ENCODE measurements around the gene TICRR. TPM values are rescaled to one million over a fixed set of nuclear protein-coding genes. Genes with fewer than 3 reads are reported as not detected.

The TICRR gene
- total RNA-seq, 2 donors from 2014 or later: 21.9 to 27.2 TPM

DNA sequence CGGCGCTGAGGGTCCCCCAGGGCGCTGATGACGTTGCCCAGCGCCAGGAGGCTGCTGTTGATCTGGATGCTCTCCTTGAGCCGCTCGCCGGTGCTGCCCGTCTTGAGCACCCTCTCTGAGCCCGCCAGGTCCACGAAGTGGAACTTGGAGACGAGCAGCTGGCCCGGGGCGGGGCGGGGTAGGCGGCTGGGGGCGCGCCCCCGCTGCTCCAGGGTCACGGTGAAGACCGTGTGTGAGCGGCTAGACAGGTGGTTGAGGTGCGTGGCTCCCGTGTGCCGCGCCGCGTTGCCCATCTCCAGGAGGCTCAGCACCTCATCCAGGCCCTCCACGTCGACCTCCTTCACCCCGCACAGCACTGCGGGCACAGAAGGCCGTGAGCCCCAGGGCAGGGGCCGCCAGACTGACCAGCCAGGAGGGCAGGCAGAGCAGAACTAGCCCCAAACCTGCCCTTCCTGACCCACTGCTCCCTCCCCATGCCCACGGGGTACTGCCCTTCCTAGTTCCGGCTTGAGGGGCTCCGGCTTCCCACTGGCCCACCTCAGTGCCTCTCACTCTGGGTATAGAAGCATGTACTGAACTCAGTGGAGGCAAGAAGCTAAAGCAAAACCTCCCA lies 73.8 kb downstream of the TICRR start:
- peaks cover 51% of the 10 kb centered on the region for H3K36me3 Mint-ChIP-seq (ENCODE audit: low read depth)
- Histone ChIP-seq H3K27me3 (ENCODE audit: control insufficient read depth, insufficient read depth, low read length, poor library complexity, severe bottlenecking) (no peaks in the 10 kb centered on the region), H3K9ac (ENCODE audit: extremely low read depth, low read length, poor library complexity, severe bottlenecking) (no peak overlapping the region), H3K4me1 (ENCODE audit: control insufficient read depth, insufficient read depth, low read length) (no peaks in the 10 kb centered on the region), H3K9me3 (ENCODE audit: control insufficient read depth, low read length) (no peaks in the 10 kb centered on the region), H3K4me3 (ENCODE audit: low read length) (no peak overlapping the region), H3K36me3 (ENCODE audit: control insufficient read depth, insufficient read depth, low read length) (peaks cover 25% of the 10 kb centered on the region), H3K27ac (ENCODE audit: low read depth, low read length) (no peak overlapping the region)
- whole genome bisulfite sequencing, 2 experiments (ENCODE audit: insufficient coverage in 1 of 2, insufficient read length in 1 of 2): 93 to 97% methylated on average over 22 to 37 of the region's 37 CpGs
- H3K9me3 Mint-ChIP-seq: no peaks in the 10 kb centered on the region
- peaks cover 1% of the 10 kb centered on the region for H3K27me3 Mint-ChIP-seq (ENCODE audit: insufficient read depth)
- DNase-seq: no peak
- no peak overlapping the region for H3K4me3 Mint-ChIP-seq
- H3K27ac Mint-ChIP-seq: no peak overlapping the region
- no peaks in the 10 kb centered on the region for H3K4me1 Mint-ChIP-seq
- no peak for TF ChIP-seq CTCF (conservative IDR thresholded peaks at IDR 0.05)

DNA sequence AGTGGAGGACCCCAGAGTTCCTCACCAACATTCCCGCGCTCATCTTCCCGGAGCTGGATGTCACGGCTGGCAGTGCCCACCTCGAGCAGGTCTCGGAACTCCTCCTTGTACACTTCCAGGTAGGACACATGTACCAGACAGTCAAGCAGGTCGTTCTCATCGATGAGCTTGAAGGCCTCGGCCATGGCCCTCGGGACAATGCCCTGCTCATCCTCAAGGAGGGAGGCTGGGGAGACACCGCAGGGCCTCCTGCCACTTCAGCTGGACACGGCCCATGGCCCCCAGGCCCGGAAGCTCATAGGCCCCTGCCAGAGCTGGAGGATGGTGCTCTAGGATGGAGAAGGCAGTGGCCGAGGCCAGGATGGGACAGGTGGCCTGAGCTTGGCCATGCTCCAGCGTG lies 74.4 kb downstream of the TICRR start:
- TF ChIP-seq CTCF (conservative IDR thresholded peaks at IDR 0.05): no peak
- no peak overlapping the region for H3K4me3 ChIP-seq (ENCODE audit: low read length)
- H3K36me3 ChIP-seq (ENCODE audit: control insufficient read depth, insufficient read depth, low read length): peaks cover 22% of the 10 kb centered on the region
- no peaks in the 10 kb centered on the region for H3K27me3 ChIP-seq (ENCODE audit: control insufficient read depth, insufficient read depth, low read length, poor library complexity, severe bottlenecking)
- Mint-ChIP-seq H3K27me3 (ENCODE audit: insufficient read depth) (peaks cover 5% of the 10 kb centered on the region), H3K27ac (no peak overlapping the region), H3K4me1 (peaks cover 5% of the 10 kb centered on the region), H3K9me3 (no peaks in the 10 kb centered on the region), H3K4me3 (no peak overlapping the region), H3K36me3 (ENCODE audit: low read depth) (peaks cover 51% of the 10 kb centered on the region)
- no peaks in the 10 kb centered on the region for H3K9me3 ChIP-seq (ENCODE audit: control insufficient read depth, low read length)
- H3K27ac ChIP-seq (ENCODE audit: low read depth, low read length): no peak overlapping the region
- no peaks in the 10 kb centered on the region for H3K4me1 ChIP-seq (ENCODE audit: control insufficient read depth, insufficient read depth, low read length)
- WGBS, 2 experiments (ENCODE audit: insufficient coverage in 1 of 2, insufficient read length in 1 of 2): 95 to 97% methylated on average over 13 to 15 of the region's 15 CpGs
- DNase-seq: no peak
- H3K9ac ChIP-seq (ENCODE audit: extremely low read depth, low read length, poor library complexity, severe bottlenecking): no peak overlapping the region

- Mint-ChIP-seq H3K27me3 (ENCODE audit: insufficient read depth) (peaks cover 13% of the 10 kb centered on the region), H3K4me3 (no peak overlapping the region), H3K27ac (no peak overlapping the region), H3K36me3 (ENCODE audit: low read depth) (peaks cover 33% of the 10 kb centered on the region), H3K4me1 (peaks cover 10% of the 10 kb centered on the region), H3K9me3 (no peaks in the 10 kb centered on the region)
- Histone ChIP-seq H3K9me3 (ENCODE audit: control insufficient read depth, low read length) (no peaks in the 10 kb centered on the region), H3K4me1 (ENCODE audit: control insufficient read depth, insufficient read depth, low read length) (no peaks in the 10 kb centered on the region), H3K9ac (ENCODE audit: extremely low read depth, low read length, poor library complexity, severe bottlenecking) (no peak overlapping the region), H3K27ac (ENCODE audit: low read depth, low read length) (no peak overlapping the region), H3K36me3 (ENCODE audit: control insufficient read depth, insufficient read depth, low read length) (peaks cover 9% of the 10 kb centered on the region), H3K4me3 (ENCODE audit: low read length) (no peak overlapping the region), H3K27me3 (ENCODE audit: control insufficient read depth, insufficient read depth, low read length, poor library complexity, severe bottlenecking) (no peaks in the 10 kb centered on the region)
- 90 to 92% methylated on average over 4 to 7 of the region's 7 CpGs for WGBS, 2 experiments (ENCODE audit: insufficient coverage in 1 of 2, insufficient read length in 1 of 2)
- no peak for TF ChIP-seq CTCF (conservative IDR thresholded peaks at IDR 0.05)
- no peak for DNase-seq
Observed at GRCh38 chr15:89652131-89652530, 76.9 kb downstream of the TICRR start.

Measured in endodermal cell (in vitro differentiated cells).